Activated CD4-positive, CD25-positive, alpha-beta regulatory T cell (primary cell): Measurements from ENCODE around the gene CXXC4.

ENCODE experiments used
- DNase-seq, 4 experiments: peaks; one replicate each; lab custom pipeline; 2025; lab: John Stamatoyannopoulos, UW

CXXC4 gene

GRCh38 chr4:104494822-104495559 is at the start of gene CXXC4:
Gene CXXC4 (minus strand): TSS chr4:104494894. CDS start chr4:104491802, 3,092 bp downstream.
- DNase-seq: no peak

- DNase-seq: no peak
These were observed 38.5 kb upstream of the CXXC4 start for GRCh38 chr4:104533156-104533555.

DNA sequence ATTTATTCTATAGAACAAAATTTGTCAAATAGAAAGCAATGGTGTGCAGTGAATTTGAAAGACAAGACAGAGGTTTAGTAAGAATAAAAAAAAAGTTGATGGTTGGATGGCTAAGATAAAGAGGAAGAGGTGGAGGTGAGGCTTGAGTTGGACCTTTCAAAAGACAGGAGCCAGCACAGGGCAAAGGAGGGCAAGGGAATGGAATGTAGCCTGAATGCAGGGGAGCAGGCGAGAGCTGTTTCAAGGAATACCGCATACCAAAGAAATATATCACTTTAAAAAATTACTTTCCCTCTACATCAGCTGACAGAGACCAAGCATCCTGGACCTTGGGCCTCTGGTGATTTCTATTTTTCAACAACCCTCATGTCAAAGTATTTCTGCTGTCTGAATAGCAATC is 38.0 kb upstream of the CXXC4 start:
- no peak for DNase-seq

DNA sequence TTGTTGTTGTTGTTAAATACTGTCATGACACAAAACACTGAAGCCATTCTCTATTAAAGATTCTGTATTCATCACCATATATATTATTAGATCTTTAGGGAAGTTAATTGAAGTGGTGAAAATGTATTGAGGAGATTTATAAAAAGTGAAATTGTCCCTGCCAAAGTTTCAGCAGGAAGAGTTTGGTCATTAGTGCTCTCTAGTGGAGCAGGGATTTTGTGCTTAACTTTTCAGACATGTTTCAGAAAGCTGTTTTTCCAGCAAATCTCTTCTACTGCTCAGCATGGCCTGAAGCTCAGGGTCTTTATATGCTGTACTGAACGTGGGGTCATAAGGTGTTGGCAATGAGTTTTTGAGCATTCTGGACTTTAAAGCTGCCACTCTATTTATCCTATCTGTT is 36.7 kb upstream of the CXXC4 start:
- no peak for DNase-seq

DNA sequence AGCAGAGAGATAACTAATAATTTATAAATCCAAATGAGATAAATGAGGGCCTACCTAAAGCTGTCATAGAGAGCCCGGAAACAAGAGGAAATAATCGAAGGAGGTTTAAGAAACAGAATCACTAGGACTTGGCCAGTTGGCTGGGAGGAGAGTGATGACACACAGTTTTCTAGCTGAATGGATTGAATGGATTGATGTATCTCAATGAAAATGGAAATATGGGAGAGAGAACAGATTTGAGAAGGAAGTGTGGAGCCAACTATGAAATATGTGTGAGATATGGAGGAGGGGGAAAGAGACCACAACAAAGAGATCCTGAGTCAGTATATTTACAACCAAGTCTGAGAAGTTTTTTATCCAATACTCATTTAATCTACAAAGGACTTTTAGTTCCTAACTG is 35.7 kb upstream of the CXXC4 start:
- no peak for DNase-seq

- no peak for DNase-seq
These were observed 29.9 kb upstream of the CXXC4 start for GRCh38 chr4:104524591-104524990.

DNA sequence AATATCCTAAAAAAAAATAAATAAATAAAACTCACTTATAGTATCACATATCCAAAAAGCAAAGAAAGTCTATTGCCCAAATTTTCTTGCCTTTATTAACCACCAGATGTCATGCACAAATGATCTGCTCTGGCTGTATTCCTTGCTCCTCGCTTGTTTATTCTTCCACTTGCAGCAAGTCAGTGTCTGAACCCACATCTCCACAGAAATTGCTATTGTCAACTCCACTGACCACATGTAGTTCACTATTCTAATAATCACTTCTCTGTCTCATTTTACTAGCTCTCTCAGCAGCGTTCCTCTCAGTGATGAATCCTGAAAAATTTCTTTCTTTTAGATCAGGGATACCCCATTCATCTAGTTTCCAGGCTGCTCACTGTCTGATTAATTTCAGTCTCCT is 29.3 kb upstream of the CXXC4 start:
- no peak for DNase-seq

DNA sequence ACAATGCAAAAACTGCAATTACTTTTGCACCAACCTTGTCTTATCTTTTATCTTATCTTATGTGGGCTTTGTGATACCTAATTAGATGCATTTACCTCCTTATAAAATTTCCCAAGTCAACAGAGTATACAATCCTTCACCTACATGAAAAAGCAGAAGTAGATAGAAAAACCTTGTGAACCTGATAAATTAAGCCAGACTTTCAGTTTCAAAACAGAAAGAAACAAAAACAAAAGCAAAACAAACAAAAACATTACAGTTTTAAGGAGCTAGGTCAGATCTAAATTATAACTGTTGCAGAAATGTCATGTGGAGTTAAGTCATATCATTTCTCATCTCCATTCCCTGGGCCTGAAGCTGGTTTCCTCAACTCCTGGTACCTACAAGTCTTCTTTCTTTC is 24.9 kb upstream of the CXXC4 start:
- DNase-seq: no peak

GRCh38 chr4:104516884-104517283 is 22.2 kb upstream of the CXXC4 start:
- no peak for DNase-seq

- DNase-seq: no peak
These were observed 13.5 kb upstream of the CXXC4 start for GRCh38 chr4:104508224-104508623.

DNA sequence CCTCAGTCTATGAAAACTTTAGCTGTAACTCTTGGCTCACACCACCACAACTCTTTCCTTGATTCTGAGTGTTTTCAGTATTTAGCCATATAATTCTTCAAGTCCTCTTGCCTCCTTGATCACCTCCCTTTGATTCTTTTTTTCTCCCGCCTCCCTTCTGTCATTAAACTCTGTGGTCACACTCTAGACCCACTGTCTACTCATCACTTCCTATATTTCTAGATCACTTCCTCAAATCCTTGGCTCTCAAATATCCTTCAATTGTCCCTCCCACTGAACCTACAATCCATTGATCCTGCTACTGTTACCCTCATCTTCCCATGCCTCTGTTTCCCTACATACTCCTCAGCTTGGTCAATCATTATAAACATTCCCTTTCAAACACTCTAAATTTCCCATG is 12.4 kb upstream of the CXXC4 start:
- no peak for DNase-seq

GRCh38 chr4:104504536-104504935 is 9.8 kb upstream of the CXXC4 start:
- DNase-seq: no peak

GRCh38 chr4:104502471-104502870 is 7.8 kb upstream of the CXXC4 start:
- DNase-seq: no peak

GRCh38 chr4:104501290-104501689 is 6.6 kb upstream of the CXXC4 start:
- DNase-seq: no peak

- no peak for DNase-seq
These were observed 5.7 kb upstream of the CXXC4 start for GRCh38 chr4:104500442-104500841.

GRCh38 chr4:104494185-104494584 is 509 bp downstream of the CXXC4 start:
- no peak for DNase-seq

DNA sequence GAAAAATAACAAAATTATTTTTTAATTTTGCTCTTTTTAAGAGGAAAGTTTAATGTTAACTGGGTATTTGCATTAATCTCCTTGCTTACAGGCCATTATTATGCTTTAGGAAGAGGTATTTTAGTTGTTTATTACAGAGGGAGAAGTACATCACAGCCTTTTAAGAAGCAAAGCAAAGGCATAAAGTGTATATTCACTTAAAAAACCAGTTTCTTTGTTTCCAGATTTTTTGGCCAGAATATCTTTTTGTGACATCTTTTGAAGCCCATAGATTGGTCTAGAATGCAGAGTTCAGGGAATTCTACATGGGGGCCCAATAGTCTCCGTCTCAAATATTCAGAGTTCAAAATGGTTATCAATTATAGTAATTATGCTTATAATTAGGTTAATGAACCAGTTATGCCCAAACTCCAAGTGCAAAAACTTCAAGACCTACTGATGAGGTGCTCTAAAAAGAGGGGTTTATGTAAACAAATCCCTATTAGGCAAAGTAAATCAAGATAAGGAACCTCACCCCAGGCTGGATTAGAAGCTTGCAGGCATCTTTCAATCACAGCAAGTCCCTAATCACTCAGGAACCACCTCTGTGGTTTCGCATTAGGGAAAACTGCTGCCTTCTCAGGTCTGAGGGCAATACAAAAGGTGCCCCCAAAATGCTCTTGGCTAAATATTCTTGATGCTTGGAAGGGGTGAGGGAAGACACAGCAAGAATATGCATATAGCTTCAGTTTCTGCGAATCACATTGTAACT is 1.4 kb downstream of the CXXC4 start:
- DNase-seq: no peak

DNA sequence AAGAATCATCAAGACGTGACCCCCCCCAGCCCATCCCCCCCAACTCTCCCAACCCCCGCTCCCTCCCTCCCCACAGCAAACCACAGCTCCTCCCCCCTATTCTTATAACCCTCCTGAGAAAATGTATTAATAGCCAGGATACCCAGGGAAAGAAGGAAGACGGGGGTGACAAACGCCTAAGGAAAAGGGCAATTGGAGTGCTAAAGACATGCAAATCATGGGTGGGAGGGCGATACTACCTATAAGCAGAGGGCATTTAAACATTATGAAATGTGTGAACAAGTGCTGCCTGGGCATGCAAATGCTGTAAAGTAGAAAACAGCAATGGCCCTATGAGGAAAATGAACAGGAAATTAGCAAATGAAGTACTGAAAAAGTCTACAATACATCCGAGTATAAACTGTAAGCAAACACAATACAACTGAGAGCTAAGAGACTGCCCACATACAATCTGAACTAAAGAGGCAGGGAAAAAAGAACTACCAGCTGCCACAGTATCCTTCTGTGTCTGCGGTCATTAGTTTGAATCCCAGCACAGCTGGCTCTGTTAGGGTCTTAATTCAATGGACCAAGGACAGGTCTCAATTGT is 2.4 kb downstream of the CXXC4 start:
- no peak for DNase-seq

DNA sequence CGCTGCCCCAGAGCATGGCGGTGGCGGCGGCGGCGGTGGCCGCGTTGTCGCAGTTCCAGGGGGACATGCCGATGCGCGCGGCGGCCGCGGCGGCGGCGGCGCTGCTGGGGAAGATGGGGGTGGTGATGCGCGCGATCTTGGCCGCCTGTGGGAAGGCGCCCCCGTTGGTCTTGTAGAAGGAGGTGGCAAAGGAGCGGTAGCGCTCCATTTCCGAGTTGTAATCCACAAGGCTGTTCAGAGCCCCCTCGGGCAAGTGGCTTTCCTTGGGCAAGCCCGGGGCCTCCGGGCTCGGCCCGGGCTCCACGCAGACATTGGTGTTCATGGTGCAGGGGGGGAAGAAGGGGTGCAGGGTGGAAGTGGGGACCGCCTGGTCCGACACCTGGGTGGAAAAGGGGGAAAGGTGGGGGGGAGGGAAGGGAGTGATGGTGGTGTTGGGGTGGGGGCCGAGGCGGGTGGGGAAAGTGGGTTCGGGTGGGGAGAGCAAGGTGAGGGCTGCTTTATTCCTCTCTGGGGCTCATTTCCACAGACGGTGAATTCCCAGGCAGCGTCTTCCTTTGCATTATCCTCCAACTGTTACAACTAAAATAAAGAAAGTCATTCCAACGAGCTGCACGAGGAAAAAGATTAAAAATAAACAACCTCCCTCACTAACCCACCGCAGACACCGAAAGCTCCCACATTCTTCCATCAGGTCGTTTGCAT is 3.1 kb downstream of the CXXC4 start:
- no peak for DNase-seq

DNA sequence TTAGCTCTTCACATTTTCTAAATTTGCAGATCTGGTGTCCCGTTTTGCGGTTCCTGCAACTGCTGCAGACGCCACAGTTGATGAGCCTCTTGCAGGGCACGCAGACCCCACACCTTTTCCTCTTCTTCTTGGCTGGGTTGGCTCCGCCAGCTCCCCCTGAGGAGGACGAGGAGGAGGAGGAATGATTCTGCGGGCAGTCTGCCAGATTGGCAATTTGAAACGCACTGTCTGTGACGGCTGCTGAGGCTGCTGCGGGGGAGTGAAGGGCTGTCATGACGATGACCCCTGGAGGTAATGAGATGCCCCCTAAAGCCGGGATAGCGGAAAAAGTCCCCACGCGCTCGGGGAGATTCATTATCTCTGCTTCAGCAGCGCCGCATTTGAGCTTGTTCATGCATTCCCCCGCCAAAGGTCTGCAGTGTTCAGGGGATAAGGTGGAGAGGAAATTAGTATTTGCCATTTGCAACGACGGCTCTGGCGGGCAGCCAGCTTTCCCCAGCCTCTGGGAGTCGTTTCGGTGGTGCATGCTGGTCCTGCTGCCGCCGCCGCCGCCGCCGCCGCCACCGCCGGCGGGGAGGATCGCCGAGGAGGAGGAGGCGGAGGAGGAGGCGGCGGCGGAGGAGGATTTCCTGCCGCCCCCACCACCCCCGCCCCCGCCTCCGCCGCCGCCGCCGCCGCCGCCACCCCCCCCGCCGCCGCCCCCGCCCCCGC is 3.8 kb downstream of the CXXC4 start:
- peak in 1 of 4 experiments; percentile 2 for DNase-seq

DNA sequence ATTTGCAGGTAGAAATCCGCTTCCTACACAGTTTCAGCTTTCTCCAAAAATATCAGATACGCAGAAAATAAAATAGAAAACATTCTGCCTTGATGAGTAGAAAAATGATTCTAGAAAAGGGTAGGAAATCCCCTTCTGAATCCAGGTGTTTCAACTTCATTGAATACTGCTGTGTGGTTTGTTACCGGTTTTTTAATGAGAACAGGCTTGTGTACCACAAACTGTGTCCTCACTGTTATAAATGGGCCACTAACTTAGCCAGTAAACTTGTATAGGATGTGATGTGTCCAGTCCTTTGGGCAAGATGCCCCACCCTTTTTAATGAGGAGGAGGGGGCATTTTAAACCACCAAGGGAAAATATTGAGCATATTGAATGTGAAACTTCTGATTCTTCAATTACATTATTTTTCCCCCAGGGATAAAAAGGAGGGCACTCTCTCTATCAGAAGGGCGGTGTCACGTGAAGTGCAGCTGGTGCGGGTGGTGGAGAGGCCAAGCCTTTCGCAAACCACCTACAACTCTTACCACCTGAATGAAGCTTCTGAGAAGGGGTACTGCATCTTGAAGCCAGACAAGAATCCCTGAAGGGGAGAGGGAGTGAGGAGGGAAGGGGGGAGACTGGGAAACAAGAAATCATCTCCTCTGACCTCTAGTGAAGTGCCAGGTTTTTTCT is 4.5 kb downstream of the CXXC4 start:
- DNase-seq: no peak
